ENCODE measurements around the gene CDC123. TPM values are rescaled to one million over a fixed set of nuclear protein-coding genes. Genes with fewer than 3 reads are reported as not detected.

CDC123 gene
- total RNA-seq, 1 donor from 2014 or later, result 71.1 TPM

- H3K9me3 Mint-ChIP-seq (ENCODE audit: low read depth), result no peaks in the 10 kb centered on the region
- peaks cover 42% of the 10 kb centered on the region for H3K36me3 Mint-ChIP-seq (ENCODE audit: insufficient read depth)
Observed at GRCh38 chr10:12208460-12208859, 12.5 kb downstream of the CDC123 start.

GRCh38 chr10:12212454-12212853 is 16.5 kb downstream of the CDC123 start:
- H3K27me3 Mint-ChIP-seq, result no peaks in the 10 kb centered on the region
- TF ChIP-seq CTCF (IDR thresholded peaks at IDR 0.05; ENCODE audit: unreplicated experiment), result no peak

More at GRCh38 chr10:12208460-12208859, 12.5 kb downstream of the CDC123 start:
- Mint-ChIP-seq H3K4me1 (ENCODE audit: low read depth) (no peaks in the 10 kb centered on the region), H3K4me3 (ENCODE audit: low read depth) (no peak overlapping the region), H3K27ac (no peak overlapping the region), H3K27me3 (no peaks in the 10 kb centered on the region)
- no peak for TF ChIP-seq CTCF (IDR thresholded peaks at IDR 0.05; ENCODE audit: unreplicated experiment)
- no peak for DNase-seq (ENCODE audit: low spot score, unreplicated experiment)

GRCh38 chr10:12213621-12214020 is 17.6 kb downstream of the CDC123 start:
- Mint-ChIP-seq H3K27ac (no peak overlapping the region), H3K36me3 (ENCODE audit: insufficient read depth) (peaks cover 32% of the 10 kb centered on the region)

More at GRCh38 chr10:12212454-12212853, 16.5 kb downstream of the CDC123 start:
- no peak for DNase-seq (ENCODE audit: low spot score, unreplicated experiment)
- H3K36me3 Mint-ChIP-seq (ENCODE audit: insufficient read depth), result peaks cover 35% of the 10 kb centered on the region
- no peaks in the 10 kb centered on the region for H3K9me3 Mint-ChIP-seq (ENCODE audit: low read depth)
- no peaks in the 10 kb centered on the region for H3K4me1 Mint-ChIP-seq (ENCODE audit: low read depth)
- no peak overlapping the region for H3K27ac Mint-ChIP-seq
- H3K4me3 Mint-ChIP-seq (ENCODE audit: low read depth), result no peak overlapping the region

GRCh38 chr10:12214093-12214492 is 18.1 kb downstream of the CDC123 start:
- H3K36me3 Mint-ChIP-seq (ENCODE audit: insufficient read depth), result peaks cover 32% of the 10 kb centered on the region
- no peaks in the 10 kb centered on the region for H3K9me3 Mint-ChIP-seq (ENCODE audit: low read depth)
- no peak for TF ChIP-seq CTCF (IDR thresholded peaks at IDR 0.05; ENCODE audit: unreplicated experiment)
- no peak for DNase-seq (ENCODE audit: low spot score, unreplicated experiment)
- H3K4me3 Mint-ChIP-seq (ENCODE audit: low read depth), result no peak overlapping the region
- no peaks in the 10 kb centered on the region for H3K4me1 Mint-ChIP-seq (ENCODE audit: low read depth)
- H3K27me3 Mint-ChIP-seq, result no peaks in the 10 kb centered on the region
- peak overlapping the region; percentile 76 for H3K27ac Mint-ChIP-seq

More at GRCh38 chr10:12213621-12214020, 17.6 kb downstream of the CDC123 start:
- Mint-ChIP-seq H3K4me3 (ENCODE audit: low read depth) (no peak overlapping the region), H3K27me3 (no peaks in the 10 kb centered on the region), H3K4me1 (ENCODE audit: low read depth) (no peaks in the 10 kb centered on the region), H3K9me3 (ENCODE audit: low read depth) (no peaks in the 10 kb centered on the region)
- TF ChIP-seq CTCF (IDR thresholded peaks at IDR 0.05; ENCODE audit: unreplicated experiment), result no peak
- no peak for DNase-seq (ENCODE audit: low spot score, unreplicated experiment)

GRCh38 chr10:12214763-12215218 is 18.8 kb downstream of the CDC123 start:
- Mint-ChIP-seq H3K4me3 (ENCODE audit: low read depth) (no peak overlapping the region), H3K36me3 (ENCODE audit: insufficient read depth) (peaks cover 33% of the 10 kb centered on the region), H3K27ac (no peak overlapping the region), H3K27me3 (no peaks in the 10 kb centered on the region), H3K4me1 (ENCODE audit: low read depth) (no peaks in the 10 kb centered on the region), H3K9me3 (ENCODE audit: low read depth) (no peaks in the 10 kb centered on the region)
- no peak for DNase-seq (ENCODE audit: low spot score, unreplicated experiment)
- peak; percentile 74 for TF ChIP-seq CTCF (IDR thresholded peaks at IDR 0.05; ENCODE audit: unreplicated experiment)

Data from progenitor cell of endocrine pancreas (in vitro differentiated cells).